HepG2 (cell line): ENCODE measurements around the gene TSKU. TPM values are rescaled to one million over a fixed set of nuclear protein-coding genes. Genes with fewer than 3 reads are reported as not detected.

Source experiments
- ATF4 ChIP-seq, 2 experiments: fragments of 450-650 bp in 1 of 2; sonication (generic) in 1 of 2; formaldehyde crosslinking; IDR thresholded peaks; 2 replicates each; pipeline versions ENCODE4 v1.5.0 to v1.8.0; 2020 to 2022; ENCODE audit warnings: mild to moderate bottlenecking in 1 of 2, missing genetic modification reagents in 1 of 2
- CEBPG ChIP-seq: IDR thresholded peaks from 2 replicates; pipeline ENCODE4 v1.6.1; 2016
- CHCHD3 ChIP-seq: sonication (generic); formaldehyde crosslinking; IDR thresholded peaks from 2 replicates; pipeline ENCODE4 v1.8.0; 2022; ENCODE audit warnings: mild to moderate bottlenecking, missing genetic modification reagents, moderate library complexity
- FOXP1 ChIP-seq, 2 experiments: fragments of 450-650 bp in 1 of 2; IDR thresholded peaks; 2 replicates each; pipeline ENCODE4 v1.6.1; 2017 to 2018; ENCODE audit warnings: antibody characterized with exemption in 1 of 2
- GABPA ChIP-seq, 2 experiments: IDR thresholded peaks; 2 replicates each; pipeline ENCODE4 v1.6.1; 2011 to 2016; ENCODE audit warnings: low read depth in 2 of 2, low read length in 1 of 2, missing biosample characterization in 1 of 2, missing genetic modification characterization in 1 of 2
- KLF15 ChIP-seq: sonication (generic); formaldehyde crosslinking; IDR thresholded peaks from 2 replicates; pipeline ENCODE4 v1.8.1; 2023; ENCODE audit warnings: borderline replicate concordance, mild to moderate bottlenecking, inconsistent platforms, missing genetic modification reagents, mixed read lengths
- MXD4 ChIP-seq: IDR thresholded peaks from 2 replicates; pipeline ENCODE4 v1.6.1; 2016; ENCODE audit warnings: mild to moderate bottlenecking, missing biosample characterization, missing genetic modification reagents
- NFYC ChIP-seq: IDR thresholded peaks from 2 replicates; pipeline ENCODE4 v1.6.1; 2016; ENCODE audit warnings: missing genetic modification reagents, missing compliant biosample characterization
- RXRA ChIP-seq: sonication (generic); formaldehyde crosslinking; IDR thresholded peaks from 2 replicates; pipeline ENCODE4 v1.5.1; 2020; ENCODE audit warnings: missing genetic modification reagents
- SALL1 ChIP-seq: sonication (generic); formaldehyde crosslinking; IDR thresholded peaks from 2 replicates; pipeline ENCODE4 v1.8.0; 2022; ENCODE audit warnings: mild to moderate bottlenecking, missing genetic modification reagents
- SKI ChIP-seq: fragments of 450-650 bp; IDR thresholded peaks from one replicate; pipeline ENCODE4 v1.6.1; 2018; ENCODE audit warnings: mild to moderate bottlenecking; ENCODE audit not compliant: partially characterized antibody
- SMARCC2 ChIP-seq: fragments of 450-650 bp; IDR thresholded peaks from 2 replicates; pipeline ENCODE4 v1.6.1; 2017; ENCODE audit warnings: antibody characterized with exemption, mild to moderate bottlenecking
- SMARCE1 ChIP-seq: fragments of 450-650 bp; IDR thresholded peaks from 2 replicates; pipeline ENCODE4 v1.6.1; 2017; ENCODE audit warnings: borderline replicate concordance
- YEATS2 ChIP-seq: sonication (generic); formaldehyde crosslinking; IDR thresholded peaks from 2 replicates; pipeline ENCODE4 v1.4.0; 2020; ENCODE audit warnings: missing genetic modification reagents, borderline replicate concordance
- ZBTB26 ChIP-seq: IDR thresholded peaks from 2 replicates; pipeline ENCODE4 v1.6.1; 2016; ENCODE audit warnings: missing compliant biosample characterization, missing genetic modification reagents, borderline replicate concordance
- ZMYM2 ChIP-seq: sonication (generic); formaldehyde crosslinking; IDR thresholded peaks from 2 replicates; pipeline ENCODE4 v1.8.0; 2022; ENCODE audit warnings: mild to moderate bottlenecking, missing genetic modification reagents
- ZNF343 ChIP-seq: sonication (generic); formaldehyde crosslinking; IDR thresholded peaks from 2 replicates; pipeline ENCODE4 v1.4.0; 2020; ENCODE audit warnings: mild to moderate bottlenecking, missing genetic modification reagents
- ZNF670 ChIP-seq: sonication (generic); formaldehyde crosslinking; IDR thresholded peaks from 2 replicates; pipeline ENCODE4 v1.8.0; 2022; ENCODE audit warnings: mild to moderate bottlenecking, missing genetic modification reagents, borderline replicate concordance
- ZNF768 ChIP-seq: sonication (generic); formaldehyde crosslinking; IDR thresholded peaks from 2 replicates; pipeline ENCODE4 v1.4.0; 2020; ENCODE audit warnings: missing genetic modification reagents
- polyA plus RNA-seq, 8 experiments: library from polyadenylated mRNA; depleted of rRNA in 3 of 8; stranded (reverse) in 7 of 8; unstranded in 1 of 8; fragments of >200 nt; fragmentation: Illumina TruSeq in 4 of 8; extraction: Trizol in 4 of 8; gene quantifications; 2 replicates each; pipeline versions ENCODE4 v1.2.1 to v1.2.3, GENCODE V29; 2011 to 2016; ENCODE audit warnings: low read depth in 4 of 8, missing spikeins in 1 of 8, mixed read lengths in 1 of 8; ENCODE audit not compliant: insufficient read depth in 1 of 8
- total RNA-seq, 5 experiments: library from RNA; depleted of rRNA; stranded (reverse); fragments of >200 nt; fragmentation: Illumina TruSeq; extraction: Trizol; gene quantifications; 2 replicates each; pipeline ENCODE4 v1.2.3, GENCODE V29; 2016; ENCODE audit warnings: low read depth in 1 of 5
- TF ChIP-seq, protein P1 (sequence below): sonication (generic); formaldehyde crosslinking; IDR thresholded peaks from 2 replicates; pipeline ENCODE4 v1.4.0; 2020; ENCODE audit warnings: missing genetic modification reagents, borderline replicate concordance
- TF ChIP-seq, protein P2 (sequence below): sonication (generic); formaldehyde crosslinking; IDR thresholded peaks from 2 replicates; pipeline ENCODE4 v1.5.1; 2020; ENCODE audit warnings: missing genetic modification reagents, mild to moderate bottlenecking, borderline replicate concordance

Gene TSKU
- total and polyA plus RNA-seq, 2 of the 13 experiments (the other 11 are each of a cell fraction or from before 2014, with no cell fraction given): 20.3 to 21.4 TPM

- TF ChIP-seq CHCHD3 (CRISPR knock-in tag) (no peak), SKI (peak; percentile 28), NFYC (CRISPR knock-in tag) (no peak), SMARCE1 (no peak), ZNF343 (CRISPR knock-in tag) (no peak), SALL1 (peak; percentile 59; the same call in 1 of the 2 replicates), CEBPG (CRISPR knock-in tag) (no peak), ZNF670 (CRISPR knock-in tag) (no peak), FOXP1 (IDR thresholded peaks at IDR 0.05) (no peak), FOXP1 (CRISPR knock-in tag; IDR thresholded peaks at IDR 0.05) (no peak; the same call in 1 of the 2 replicates), ATF4 (CRISPR knock-in tag; IDR thresholded peaks at IDR 0.05) (no peak), ZBTB26 (no peak), YEATS2 (CRISPR knock-in tag) (peak; percentile 53; the same call in 1 of the 2 replicates), GABPA (IDR thresholded peaks at IDR 0.05; ENCODE audit: low read depth, low read length) (no peak), GABPA (CRISPR knock-in tag; IDR thresholded peaks at IDR 0.05; ENCODE audit: low read depth) (no peak), MXD4 (no peak), ZNF768 (no peak), ZMYM2 (peak; percentile 79), RXRA (CRISPR knock-in tag) (peak; percentile 98), KLF15 (no peak), SMARCC2 (no peak)
- TF ChIP-seq, protein P1, sequence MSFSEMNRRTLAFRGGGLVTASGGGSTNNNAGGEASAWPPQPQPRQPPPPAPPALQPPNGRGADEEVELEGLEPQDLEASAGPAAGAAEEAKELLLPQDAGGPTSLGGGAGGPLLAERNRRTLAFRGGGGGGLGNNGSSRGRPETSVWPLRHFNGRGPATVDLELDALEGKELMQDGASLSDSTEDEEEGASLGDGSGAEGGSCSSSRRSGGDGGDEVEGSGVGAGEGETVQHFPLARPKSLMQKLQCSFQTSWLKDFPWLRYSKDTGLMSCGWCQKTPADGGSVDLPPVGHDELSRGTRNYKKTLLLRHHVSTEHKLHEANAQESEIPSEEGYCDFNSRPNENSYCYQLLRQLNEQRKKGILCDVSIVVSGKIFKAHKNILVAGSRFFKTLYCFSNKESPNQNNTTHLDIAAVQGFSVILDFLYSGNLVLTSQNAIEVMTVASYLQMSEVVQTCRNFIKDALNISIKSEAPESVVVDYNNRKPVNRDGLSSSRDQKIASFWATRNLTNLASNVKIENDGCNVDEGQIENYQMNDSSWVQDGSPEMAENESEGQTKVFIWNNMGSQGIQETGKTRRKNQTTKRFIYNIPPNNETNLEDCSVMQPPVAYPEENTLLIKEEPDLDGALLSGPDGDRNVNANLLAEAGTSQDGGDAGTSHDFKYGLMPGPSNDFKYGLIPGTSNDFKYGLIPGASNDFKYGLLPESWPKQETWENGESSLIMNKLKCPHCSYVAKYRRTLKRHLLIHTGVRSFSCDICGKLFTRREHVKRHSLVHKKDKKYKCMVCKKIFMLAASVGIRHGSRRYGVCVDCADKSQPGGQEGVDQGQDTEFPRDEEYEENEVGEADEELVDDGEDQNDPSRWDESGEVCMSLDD: no peak
- TF ChIP-seq, protein P2, sequence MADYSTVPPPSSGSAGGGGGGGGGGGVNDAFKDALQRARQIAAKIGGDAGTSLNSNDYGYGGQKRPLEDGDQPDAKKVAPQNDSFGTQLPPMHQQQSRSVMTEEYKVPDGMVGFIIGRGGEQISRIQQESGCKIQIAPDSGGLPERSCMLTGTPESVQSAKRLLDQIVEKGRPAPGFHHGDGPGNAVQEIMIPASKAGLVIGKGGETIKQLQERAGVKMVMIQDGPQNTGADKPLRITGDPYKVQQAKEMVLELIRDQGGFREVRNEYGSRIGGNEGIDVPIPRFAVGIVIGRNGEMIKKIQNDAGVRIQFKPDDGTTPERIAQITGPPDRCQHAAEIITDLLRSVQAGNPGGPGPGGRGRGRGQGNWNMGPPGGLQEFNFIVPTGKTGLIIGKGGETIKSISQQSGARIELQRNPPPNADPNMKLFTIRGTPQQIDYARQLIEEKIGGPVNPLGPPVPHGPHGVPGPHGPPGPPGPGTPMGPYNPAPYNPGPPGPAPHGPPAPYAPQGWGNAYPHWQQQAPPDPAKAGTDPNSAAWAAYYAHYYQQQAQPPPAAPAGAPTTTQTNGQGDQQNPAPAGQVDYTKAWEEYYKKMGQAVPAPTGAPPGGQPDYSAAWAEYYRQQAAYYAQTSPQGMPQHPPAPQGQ (CRISPR knock-in tag): no peak
Measured at GRCh38 chr11:76769645-76770586, 13.2 kb upstream of the TSKU start (continued).
